ENCODE results near the gene KSR2. TPM values are rescaled to one million over a fixed set of nuclear protein-coding genes. Genes with fewer than 3 reads are reported as not detected.
"Not testable (repeated sequence)": the region's sequence is repeated elsewhere in the genome, so short reads cannot be mapped to it uniquely, and the experiment has no call there.

Gene KSR2
- total RNA-seq, 2 donors from 2014 or later: 0.07 TPM; not detected in 1

DNA sequence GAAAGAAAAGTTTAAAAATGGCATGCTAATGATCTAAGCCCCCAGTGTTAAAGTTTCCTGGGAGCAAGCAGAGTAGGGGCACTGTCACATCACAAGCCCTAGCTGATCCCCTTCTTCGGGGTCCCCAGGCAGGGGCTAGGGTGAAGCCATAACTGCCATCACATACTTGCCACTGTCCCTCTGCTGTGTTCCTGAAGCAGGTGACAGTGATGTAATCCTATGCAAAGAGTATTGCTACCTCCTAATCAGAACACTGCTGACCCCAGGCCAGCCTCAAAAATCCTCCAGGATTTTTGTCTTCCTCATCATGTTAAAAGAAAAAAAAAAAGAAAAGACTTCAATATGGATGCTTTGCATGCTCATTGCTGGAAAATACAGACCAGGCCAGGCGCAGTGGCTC is 46.5 kb upstream of the KSR2 start:
- no peaks in the 10 kb centered on the region for H3K27me3 ChIP-seq (replicated peaks; ENCODE audit: insufficient read depth)
- ATAC-seq (ENCODE audit: insufficient number of reproducible peaks, low FRiP score, low read depth) (no peak), DNase-seq (ENCODE audit: low spot score) (no peak)
- H3K36me3 ChIP-seq: no peaks in the 10 kb centered on the region
- no peak overlapping the region for H3K27ac ChIP-seq
- no peaks in the 10 kb centered on the region for H3K9me3 ChIP-seq
- TF ChIP-seq, protein P1, sequence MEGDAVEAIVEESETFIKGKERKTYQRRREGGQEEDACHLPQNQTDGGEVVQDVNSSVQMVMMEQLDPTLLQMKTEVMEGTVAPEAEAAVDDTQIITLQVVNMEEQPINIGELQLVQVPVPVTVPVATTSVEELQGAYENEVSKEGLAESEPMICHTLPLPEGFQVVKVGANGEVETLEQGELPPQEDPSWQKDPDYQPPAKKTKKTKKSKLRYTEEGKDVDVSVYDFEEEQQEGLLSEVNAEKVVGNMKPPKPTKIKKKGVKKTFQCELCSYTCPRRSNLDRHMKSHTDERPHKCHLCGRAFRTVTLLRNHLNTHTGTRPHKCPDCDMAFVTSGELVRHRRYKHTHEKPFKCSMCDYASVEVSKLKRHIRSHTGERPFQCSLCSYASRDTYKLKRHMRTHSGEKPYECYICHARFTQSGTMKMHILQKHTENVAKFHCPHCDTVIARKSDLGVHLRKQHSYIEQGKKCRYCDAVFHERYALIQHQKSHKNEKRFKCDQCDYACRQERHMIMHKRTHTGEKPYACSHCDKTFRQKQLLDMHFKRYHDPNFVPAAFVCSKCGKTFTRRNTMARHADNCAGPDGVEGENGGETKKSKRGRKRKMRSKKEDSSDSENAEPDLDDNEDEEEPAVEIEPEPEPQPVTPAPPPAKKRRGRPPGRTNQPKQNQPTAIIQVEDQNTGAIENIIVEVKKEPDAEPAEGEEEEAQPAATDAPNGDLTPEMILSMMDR (IDR thresholded peaks at IDR 0.05): no peak
- H3K4me3 ChIP-seq: no peak overlapping the region
- H3K4me1 ChIP-seq (ENCODE audit: control insufficient read depth in 1 of 2, low read depth in 2 of 2): peaks cover 0 to 13% of the 10 kb centered on the region in 2 donors

DNA sequence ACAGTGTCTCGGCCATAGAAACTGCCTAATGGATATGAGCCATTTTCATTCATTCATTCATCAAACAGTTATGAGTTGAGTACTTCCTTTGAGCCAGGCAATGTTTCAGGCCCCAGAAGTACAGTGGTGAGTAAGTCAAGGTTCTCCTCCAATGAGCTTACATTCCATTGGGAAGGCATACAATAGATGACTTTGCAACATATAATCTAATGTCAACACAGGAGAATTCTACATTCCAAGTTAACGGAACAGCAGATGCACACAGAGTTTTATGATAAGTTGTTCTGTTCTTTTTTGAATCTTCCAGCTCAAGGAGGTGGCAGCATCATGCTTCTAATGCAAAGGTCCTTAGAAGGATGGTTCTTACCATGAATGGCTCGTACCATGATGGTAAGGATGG is 44.5 kb upstream of the KSR2 start:
- Histone ChIP-seq H3K27me3 (replicated peaks; ENCODE audit: insufficient read depth) (no peaks in the 10 kb centered on the region), H3K36me3 (no peaks in the 10 kb centered on the region), H3K9me3 (no peaks in the 10 kb centered on the region), H3K4me3 (no peak overlapping the region), H3K4me1 (ENCODE audit: control insufficient read depth in 1 of 2, low read depth in 2 of 2) (peaks cover 0 to 13% of the 10 kb centered on the region in 2 donors), H3K27ac (no peak overlapping the region)
- no peak for DNase-seq (ENCODE audit: low spot score)
- TF ChIP-seq, protein P1 (IDR thresholded peaks at IDR 0.05): no peak
- ATAC-seq (ENCODE audit: insufficient number of reproducible peaks, low FRiP score, low read depth): no peak

DNA sequence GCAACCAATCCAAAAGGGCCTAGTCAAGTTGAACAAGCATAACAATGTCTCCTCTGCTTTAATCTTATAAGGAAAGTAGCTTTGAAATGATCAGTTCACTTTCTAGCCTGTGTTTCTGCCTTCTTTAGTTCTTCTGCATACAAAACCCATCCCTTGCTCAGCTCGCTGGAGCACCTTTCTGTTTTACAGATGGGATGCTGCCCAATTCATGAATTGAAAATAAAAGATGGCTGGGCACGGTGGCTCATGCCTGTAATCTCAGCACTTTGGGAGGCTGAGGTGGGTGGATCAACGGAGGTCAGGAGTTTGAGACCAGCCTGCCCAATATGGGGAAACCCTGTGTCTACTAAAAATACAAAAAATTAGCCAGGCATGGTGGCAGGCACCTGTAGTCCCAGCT is 43.2 kb upstream of the KSR2 start:
- Histone ChIP-seq H3K27ac (no peak overlapping the region), H3K36me3 (no peaks in the 10 kb centered on the region), H3K27me3 (replicated peaks; ENCODE audit: insufficient read depth) (no peaks in the 10 kb centered on the region), H3K9me3 (no peaks in the 10 kb centered on the region), H3K4me3 (no peak overlapping the region), H3K4me1 (ENCODE audit: control insufficient read depth in 1 of 2, low read depth in 2 of 2) (peaks cover 0 to 7% of the 10 kb centered on the region in 2 donors)
- ATAC-seq (ENCODE audit: insufficient number of reproducible peaks, low FRiP score, low read depth): no peak
- DNase-seq (ENCODE audit: low spot score): no peak
- TF ChIP-seq, protein P1 (IDR thresholded peaks at IDR 0.05): no peak

- TF ChIP-seq, protein P1 (IDR thresholded peaks at IDR 0.05): no peak
- no peaks in the 10 kb centered on the region for H3K27me3 ChIP-seq (replicated peaks; ENCODE audit: insufficient read depth)
- ATAC-seq (ENCODE audit: insufficient number of reproducible peaks, low FRiP score, low read depth) (no peak), DNase-seq (ENCODE audit: low spot score) (no peak)
- H3K9me3 ChIP-seq: no peaks in the 10 kb centered on the region
- no peak overlapping the region for H3K4me3 ChIP-seq
- peaks cover 0 to 5% of the 10 kb centered on the region in 2 donors for H3K4me1 ChIP-seq (ENCODE audit: control insufficient read depth in 1 of 2, low read depth in 2 of 2)
- H3K27ac ChIP-seq: no peak overlapping the region
- H3K36me3 ChIP-seq: no peaks in the 10 kb centered on the region
Observed at GRCh38 chr12:118011377-118011776, 42.6 kb upstream of the KSR2 start.

DNA sequence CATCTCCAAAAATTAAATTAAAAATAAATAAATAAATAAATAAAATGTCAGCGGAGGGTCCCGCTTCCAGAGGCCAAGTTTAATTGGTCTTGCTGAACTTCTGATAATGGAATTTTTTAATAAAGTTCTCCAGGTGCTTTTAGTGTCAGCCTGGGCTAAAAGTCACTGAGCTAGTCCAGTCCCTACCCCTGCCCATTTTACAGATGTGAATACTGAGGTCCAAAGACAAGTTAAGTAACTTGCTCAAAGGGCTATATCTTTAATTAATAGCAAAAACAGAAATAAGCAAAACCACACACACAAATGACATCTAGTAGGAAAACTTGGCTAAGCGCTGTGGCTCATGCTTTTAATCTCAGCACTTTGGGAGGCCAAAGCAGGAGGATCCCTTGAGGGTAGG is 42.1 kb upstream of the KSR2 start:
- H3K9me3 ChIP-seq: no peaks in the 10 kb centered on the region
- H3K4me3 ChIP-seq: no peak overlapping the region
- TF ChIP-seq, protein P1 (IDR thresholded peaks at IDR 0.05): no peak
- H3K27me3 ChIP-seq (replicated peaks; ENCODE audit: insufficient read depth): no peaks in the 10 kb centered on the region
- no peak for ATAC-seq (ENCODE audit: insufficient number of reproducible peaks, low FRiP score, low read depth)
- no peak for DNase-seq (ENCODE audit: low spot score)
- no peaks in the 10 kb centered on the region for H3K36me3 ChIP-seq
- no peak overlapping the region for H3K27ac ChIP-seq
- H3K4me1 ChIP-seq (ENCODE audit: control insufficient read depth in 1 of 2, low read depth in 2 of 2): peaks cover 0 to under 1% of the 10 kb centered on the region in 2 donors

- not testable (repeated sequence) for H3K27ac ChIP-seq; ATAC-seq (ENCODE audit: insufficient number of reproducible peaks, low FRiP score, low read depth); H3K4me3 ChIP-seq; H3K9me3 ChIP-seq; H3K27me3 ChIP-seq (replicated peaks; ENCODE audit: insufficient read depth); H3K4me1 ChIP-seq (ENCODE audit: control insufficient read depth in 1 of 2, low read depth in 2 of 2); H3K36me3 ChIP-seq; DNase-seq (ENCODE audit: low spot score)
Observed at GRCh38 chr12:117999806-118000205, 31.0 kb upstream of the KSR2 start.
